Activated CD8-positive, alpha-beta memory T cell treated with anti-CD3 and anti-CD28 coated beads, Interleukin-2, amount 10 ng/mL, durations not matched to agents 7 days and 5 days (primary cell): ENCODE results near the gene IFNA14. TPM values are rescaled to one million over a fixed set of nuclear protein-coding genes. Genes with fewer than 3 reads are reported as not detected.
"Not testable (repeated sequence)": the region's sequence is repeated elsewhere in the genome, so short reads cannot be mapped to it uniquely, and the experiment has no call there.

Experiments used
- ATAC-seq: fragments of 150-1000 bp; cut with Tn5 transposase; one replicate; pipeline ENCODE4 v1.10.0; 2021; ENCODE audit warnings: moderate library complexity
- CTCF ChIA-PET: fragments of 350-600 bp; sonication (Branson Sonifier 250); formaldehyde crosslinking; loops from one replicate; lab custom pipeline; 2021; ENCODE audit warnings: antibody characterized with exemption; lab: Charles Lee
- DNase-seq: peaks from one replicate; pipeline ENCODE4 v3.0.0-alpha.2; 2020
- H3K27ac Mint-ChIP-seq: one replicate; pipeline ENCODE4 v1.8.0; 2021; ENCODE audit warnings: mild to moderate bottlenecking, mixed read lengths
- H3K27me3 Mint-ChIP-seq: one replicate; pipeline ENCODE4 v1.8.0; 2021; ENCODE audit warnings: mixed read lengths
- H3K36me3 Mint-ChIP-seq: one replicate; pipeline ENCODE4 v1.8.0; 2021; ENCODE audit warnings: mild to moderate bottlenecking, mixed read lengths
- H3K4me1 Mint-ChIP-seq: one replicate; pipeline ENCODE4 v1.8.0; 2021; ENCODE audit warnings: mixed read lengths
- H3K4me3 Mint-ChIP-seq: one replicate; pipeline ENCODE4 v1.8.0; 2021; ENCODE audit warnings: mild to moderate bottlenecking, moderate library complexity, mixed read lengths
- H3K9me3 Mint-ChIP-seq: one replicate; pipeline ENCODE4 v1.8.0; 2022; ENCODE audit warnings: low read depth, mixed read lengths
- total RNA-seq, 2 experiments: library from RNA; stranded (reverse); gene quantifications; one replicate each; pipeline ENCODE4 v1.2.3, GENCODE V29; 2021

IFNA14 gene
- total RNA-seq, 2 experiments from 2014 or later: not detected

DNA sequence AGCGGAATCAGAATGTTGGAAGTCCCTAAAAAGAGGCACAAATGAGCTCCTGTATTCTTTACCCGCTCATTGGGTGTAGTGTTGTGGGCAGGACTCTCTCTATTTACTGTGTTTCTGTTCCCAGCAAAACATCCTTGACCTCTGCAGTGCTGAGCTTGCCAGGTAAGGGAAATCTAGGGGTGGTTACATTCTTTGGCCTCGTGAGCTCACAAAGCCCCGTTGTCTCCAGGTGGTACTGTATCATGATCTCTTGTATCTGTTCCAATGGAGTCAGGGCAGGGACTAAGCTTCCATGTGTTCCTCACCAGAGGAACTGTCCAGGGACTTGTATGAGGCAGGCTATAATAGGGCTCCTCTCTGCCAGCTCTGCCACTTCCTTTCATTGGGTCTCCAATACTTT is 11.8 kb upstream of the IFNA14 start:
- Mint-ChIP-seq H3K4me1 (peaks cover 4% of the 10 kb centered on the region), H3K27ac (no peak overlapping the region), H3K36me3 (no peaks in the 10 kb centered on the region), H3K9me3 (no peaks in the 10 kb centered on the region), H3K4me3 (no peak overlapping the region), H3K27me3 (peaks cover 45% of the 10 kb centered on the region)
- ATAC-seq (no peak), DNase-seq (no peak)
- CTCF ChIA-PET: interaction anchor here (0.6 to 3.3 kb wide), 6 partner anchors 11 to 162 kb away, joined by 3 to 16 read pairs (median 7); partner anchors contain the start of gene IFNA14

DNA sequence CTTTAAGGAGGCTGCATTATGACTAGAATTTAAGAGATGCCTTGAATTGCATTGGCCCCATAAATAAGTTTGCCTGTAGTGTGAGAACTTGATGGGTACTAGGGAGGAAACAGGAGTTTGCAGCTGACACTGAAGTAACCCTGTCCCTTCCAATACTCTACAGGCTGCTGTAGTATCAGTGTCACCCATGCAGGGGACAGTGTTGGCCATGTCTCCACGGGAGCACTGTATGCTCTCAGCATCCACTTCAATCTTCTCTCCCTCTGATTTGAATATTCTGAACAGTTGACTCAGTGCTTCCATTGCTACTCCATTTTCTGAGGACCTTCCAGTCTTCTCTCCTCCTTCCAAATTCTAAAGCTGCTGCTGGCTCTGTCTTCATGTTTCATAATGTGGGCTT is 11.4 kb upstream of the IFNA14 start:
- CTCF ChIA-PET: interaction anchor here (0.6 to 3.3 kb wide), 5 partner anchors 11 to 102 kb away, joined by 3 to 16 read pairs (median 9); partner anchors contain the start of gene IFNA14
- H3K4me3 Mint-ChIP-seq: no peak overlapping the region
- H3K36me3 Mint-ChIP-seq: no peaks in the 10 kb centered on the region
- no peaks in the 10 kb centered on the region for H3K9me3 Mint-ChIP-seq
- no peak for ATAC-seq
- H3K4me1 Mint-ChIP-seq: peaks cover 4% of the 10 kb centered on the region
- H3K27me3 Mint-ChIP-seq: peaks cover 41% of the 10 kb centered on the region
- DNase-seq: no peak
- H3K27ac Mint-ChIP-seq: no peak overlapping the region

DNA sequence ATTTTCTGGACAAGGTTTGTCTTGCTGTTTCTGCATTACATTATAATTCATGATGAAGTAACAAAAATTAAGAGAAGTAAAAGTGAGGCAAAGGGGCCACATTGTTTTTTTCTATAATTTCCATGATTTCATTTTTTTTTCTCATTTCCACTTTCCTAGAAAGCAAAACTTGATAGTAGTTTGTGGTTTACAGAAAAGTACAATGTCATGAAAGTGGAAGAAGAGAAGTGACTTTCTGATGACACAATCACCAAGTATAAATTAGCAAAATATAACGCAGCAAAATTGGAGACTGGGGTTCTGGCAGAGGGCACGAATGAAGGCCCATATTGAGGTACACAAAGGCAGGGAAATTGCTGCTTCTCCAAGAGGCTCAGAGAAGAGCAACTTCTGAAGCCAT is 5.0 kb upstream of the IFNA14 start:
- CTCF ChIA-PET: no interaction called here
- Mint-ChIP-seq H3K4me1 (peaks cover 6% of the 10 kb centered on the region), H3K4me3 (no peak overlapping the region), H3K36me3 (no peaks in the 10 kb centered on the region), H3K27ac (no peak overlapping the region), H3K27me3 (peaks cover 40% of the 10 kb centered on the region), H3K9me3 (no peaks in the 10 kb centered on the region)
- DNase-seq (no peak), ATAC-seq (no peak)

DNA sequence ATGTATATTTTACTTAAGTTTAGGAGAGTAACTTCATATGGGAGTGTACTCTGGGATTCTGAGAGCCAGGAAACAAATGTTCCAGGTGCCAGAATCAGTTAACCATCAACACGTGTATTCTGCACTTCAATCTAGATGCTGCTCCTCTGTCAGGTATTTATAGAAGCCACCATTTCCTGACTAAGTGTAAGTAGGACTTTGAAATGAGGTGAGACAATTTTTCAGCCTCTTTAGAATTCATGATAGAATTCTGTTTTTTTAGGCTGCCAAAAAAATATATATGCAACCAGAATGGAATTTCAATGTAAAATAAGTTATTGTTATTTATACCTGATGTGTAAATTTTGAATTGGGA is 3.5 kb downstream of the IFNA14 start:
- not testable (repeated sequence) for H3K4me1 Mint-ChIP-seq, H3K27ac Mint-ChIP-seq, ATAC-seq, H3K9me3 Mint-ChIP-seq, H3K36me3 Mint-ChIP-seq, DNase-seq, H3K4me3 Mint-ChIP-seq
- CTCF ChIA-PET: interaction anchor here (0.7 to 2.1 kb wide), 20 partner anchors 16 to 554 kb away, joined by 3 to 16 read pairs (median 4); no protein-coding TSS in a partner anchor
- peaks cover 23% of the 10 kb centered on the region for H3K27me3 Mint-ChIP-seq

DNA sequence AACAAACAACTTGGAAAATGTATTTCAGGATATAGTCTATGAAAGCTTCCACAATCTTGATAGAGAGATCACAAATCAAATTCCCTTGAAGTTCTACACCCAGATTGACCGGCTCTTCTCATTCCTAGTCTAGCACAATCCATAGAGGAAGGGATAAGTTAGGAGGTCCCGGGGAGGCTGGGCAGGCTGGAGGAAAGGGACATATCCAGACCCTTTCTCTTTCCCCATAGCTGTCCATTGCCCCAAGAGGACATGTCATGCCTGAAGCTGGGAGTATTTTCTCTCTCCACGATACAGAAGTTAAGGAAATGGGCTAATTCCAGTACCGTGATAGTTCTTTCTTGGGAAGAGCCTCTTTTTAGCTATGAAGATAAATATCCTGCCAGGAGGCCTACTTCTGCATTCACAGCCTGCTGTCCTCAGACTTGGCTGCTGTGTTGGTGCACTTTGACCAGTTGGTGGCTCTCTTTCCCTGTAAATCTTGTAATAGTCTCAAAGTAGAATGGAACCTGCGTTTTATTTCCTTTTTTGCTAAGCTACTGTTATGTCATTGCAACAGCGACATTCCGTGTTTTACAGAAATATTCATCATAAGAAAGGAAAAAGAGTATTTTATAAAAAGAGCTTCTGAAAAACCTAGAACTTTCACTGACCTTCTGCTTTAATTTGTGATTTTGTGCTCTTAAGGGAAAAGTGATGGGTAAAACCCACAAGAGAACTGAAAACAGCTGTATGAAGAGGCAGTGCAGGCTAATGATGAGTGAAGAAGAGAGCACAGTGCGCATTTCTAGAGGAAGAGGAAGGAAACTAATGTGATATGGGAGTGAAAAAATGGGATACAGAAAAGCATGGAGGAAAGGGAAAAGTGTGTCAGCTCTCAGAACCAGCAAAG is 4.1 kb downstream of the IFNA14 start:
- DNase-seq (peak; percentile 51), ATAC-seq (peak; percentile 64)
- peaks cover 18% of the 10 kb centered on the region for H3K27me3 Mint-ChIP-seq
- not testable (repeated sequence) for H3K4me1 Mint-ChIP-seq, H3K27ac Mint-ChIP-seq, H3K9me3 Mint-ChIP-seq, H3K36me3 Mint-ChIP-seq
- CTCF ChIA-PET: interaction anchor here (0.7 to 2.1 kb wide), 22 partner anchors 17 to 555 kb away, joined by 3 to 16 read pairs (median 4); no protein-coding TSS in a partner anchor
- peak overlapping the region; percentile 3 for H3K4me3 Mint-ChIP-seq

DNA sequence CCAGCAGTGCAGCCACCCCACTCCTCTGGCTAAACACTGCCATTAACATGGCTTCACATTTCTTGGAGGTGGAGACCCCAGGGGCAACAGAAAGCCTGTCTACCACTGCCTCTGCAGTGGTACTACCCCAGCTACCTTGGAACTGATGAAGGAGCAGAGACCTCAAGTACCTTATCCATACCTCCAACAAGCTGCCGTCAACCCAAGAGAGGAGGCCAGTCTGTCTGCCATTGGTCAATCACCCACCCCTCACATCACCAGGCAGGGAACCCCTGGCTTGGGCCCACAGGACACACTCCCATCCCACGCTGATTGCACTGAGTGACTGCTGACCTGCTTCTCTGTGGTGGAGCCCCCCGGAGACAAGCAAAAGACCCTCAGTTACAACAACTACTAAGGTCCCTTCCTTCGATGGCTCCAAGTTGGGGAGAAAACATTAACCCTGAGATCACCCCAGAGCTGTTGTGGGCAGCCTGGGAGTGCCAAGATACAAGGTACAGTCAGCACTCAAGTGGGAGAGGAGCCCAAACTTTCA is 5.6 kb downstream of the IFNA14 start:
- DNase-seq: no peak
- no peak overlapping the region for H3K27ac Mint-ChIP-seq
- no peaks in the 10 kb centered on the region for H3K9me3 Mint-ChIP-seq
- no peak overlapping the region for H3K4me3 Mint-ChIP-seq
- H3K27me3 Mint-ChIP-seq: peaks cover 16% of the 10 kb centered on the region
- CTCF ChIA-PET: interaction anchor here (1.1 to 2.1 kb wide), 4 partner anchors 18 to 81 kb away, joined by 5 to 16 read pairs (median 6); no protein-coding TSS in a partner anchor
- H3K4me1 Mint-ChIP-seq: peaks cover 6% of the 10 kb centered on the region
- ATAC-seq: no peak
- H3K36me3 Mint-ChIP-seq: no peaks in the 10 kb centered on the region

DNA sequence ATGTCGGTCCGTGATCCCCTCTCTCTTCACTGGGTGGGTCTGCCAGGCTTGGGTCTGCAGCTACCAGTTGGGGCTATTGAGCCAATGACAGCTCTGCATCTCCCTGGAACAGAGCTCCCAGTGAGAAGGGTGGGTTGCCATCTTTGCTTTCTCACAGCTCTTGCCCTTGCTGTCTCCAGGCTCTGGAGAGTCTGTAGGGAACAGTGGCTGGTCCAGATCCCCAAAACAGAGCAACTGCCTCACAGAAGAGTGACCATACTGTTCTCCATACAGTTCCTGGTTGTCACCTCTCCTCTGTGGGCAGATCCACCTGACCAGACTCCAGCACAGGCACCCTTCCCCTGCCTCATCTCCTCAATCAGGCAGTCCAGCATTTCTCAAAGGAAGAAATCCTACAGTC is 6.5 kb downstream of the IFNA14 start:
- no peaks in the 10 kb centered on the region for H3K9me3 Mint-ChIP-seq
- CTCF ChIA-PET: no interaction called here
- peaks cover 6% of the 10 kb centered on the region for H3K4me1 Mint-ChIP-seq
- ATAC-seq (no peak), DNase-seq (no peak)
- no peaks in the 10 kb centered on the region for H3K36me3 Mint-ChIP-seq
- H3K27ac Mint-ChIP-seq: no peak overlapping the region
- H3K27me3 Mint-ChIP-seq: peaks cover 12% of the 10 kb centered on the region
- H3K4me3 Mint-ChIP-seq: no peak overlapping the region

DNA sequence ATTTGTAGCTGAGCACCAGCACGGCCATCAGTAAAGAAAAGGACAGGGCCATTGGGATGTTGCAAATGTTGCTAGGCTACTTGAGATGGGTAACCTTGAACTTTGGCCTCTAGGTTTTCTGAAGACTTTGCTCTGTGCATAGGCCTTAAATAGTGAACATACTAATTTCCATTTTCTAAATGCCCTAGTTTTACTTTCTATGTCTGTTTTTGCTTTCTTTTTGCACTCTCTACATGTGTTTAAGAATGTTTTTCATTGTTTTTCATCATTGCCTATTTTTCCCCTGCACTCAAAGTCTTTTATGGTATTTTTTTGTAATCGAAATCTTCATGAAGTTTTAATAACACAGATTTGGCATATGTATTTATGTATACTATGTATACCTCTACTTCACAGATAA is 11.7 kb downstream of the IFNA14 start, which contains the start of gene IFNA17:
TSS of gene IFNA17 (minus strand) at position 101 of the 400 bp plus-strand sequence. CDS start at position 52, 49 bp downstream.
- CTCF ChIA-PET: interaction anchor here (1.1 to 1.2 kb wide), 2 partner anchors 68 to 168 kb away, joined by 3 to 4 read pairs; no protein-coding TSS in a partner anchor
- ATAC-seq (no peak), DNase-seq (no peak)
- Mint-ChIP-seq H3K9me3 (no peaks in the 10 kb centered on the region), H3K4me1 (peaks cover 2% of the 10 kb centered on the region), H3K27ac (no peak within 1 kb of the TSS), H3K4me3 (no peak within 1 kb of the TSS), H3K27me3 (peaks cover 12% of the 10 kb centered on the region), H3K36me3 (no peaks in the 10 kb centered on the region)

DNA sequence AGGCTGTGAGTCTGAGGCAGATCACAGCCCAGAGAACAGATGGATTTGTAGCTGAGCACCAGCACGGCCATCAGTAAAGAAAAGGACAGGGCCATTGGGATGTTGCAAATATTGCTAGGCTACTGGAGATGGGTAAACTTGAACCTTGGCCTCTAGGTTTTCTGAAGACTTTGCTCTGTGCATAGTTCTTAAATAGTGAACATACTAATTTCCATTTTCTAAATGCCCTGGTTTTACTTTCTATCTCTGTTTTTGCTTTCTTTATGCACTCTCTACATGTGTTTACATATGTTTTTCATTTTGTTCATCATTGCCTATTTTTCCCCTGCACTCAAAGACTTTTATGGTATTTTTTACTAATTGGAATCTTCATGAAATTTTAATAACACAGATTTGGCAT is 22.6 kb downstream of the IFNA14 start, which contains the start of gene IFNA16:
TSS of gene IFNA16 (minus strand) at position 101 of the 400 bp plus-strand sequence. CDS start at position 95, 6 bp downstream.
- H3K36me3 Mint-ChIP-seq, CTCF ChIA-PET, DNase-seq, H3K4me1 Mint-ChIP-seq, ATAC-seq, H3K9me3 Mint-ChIP-seq, H3K4me3 Mint-ChIP-seq, H3K27ac Mint-ChIP-seq: not testable (repeated sequence)
- peaks cover 55% of the 10 kb centered on the region for H3K27me3 Mint-ChIP-seq

DNA sequence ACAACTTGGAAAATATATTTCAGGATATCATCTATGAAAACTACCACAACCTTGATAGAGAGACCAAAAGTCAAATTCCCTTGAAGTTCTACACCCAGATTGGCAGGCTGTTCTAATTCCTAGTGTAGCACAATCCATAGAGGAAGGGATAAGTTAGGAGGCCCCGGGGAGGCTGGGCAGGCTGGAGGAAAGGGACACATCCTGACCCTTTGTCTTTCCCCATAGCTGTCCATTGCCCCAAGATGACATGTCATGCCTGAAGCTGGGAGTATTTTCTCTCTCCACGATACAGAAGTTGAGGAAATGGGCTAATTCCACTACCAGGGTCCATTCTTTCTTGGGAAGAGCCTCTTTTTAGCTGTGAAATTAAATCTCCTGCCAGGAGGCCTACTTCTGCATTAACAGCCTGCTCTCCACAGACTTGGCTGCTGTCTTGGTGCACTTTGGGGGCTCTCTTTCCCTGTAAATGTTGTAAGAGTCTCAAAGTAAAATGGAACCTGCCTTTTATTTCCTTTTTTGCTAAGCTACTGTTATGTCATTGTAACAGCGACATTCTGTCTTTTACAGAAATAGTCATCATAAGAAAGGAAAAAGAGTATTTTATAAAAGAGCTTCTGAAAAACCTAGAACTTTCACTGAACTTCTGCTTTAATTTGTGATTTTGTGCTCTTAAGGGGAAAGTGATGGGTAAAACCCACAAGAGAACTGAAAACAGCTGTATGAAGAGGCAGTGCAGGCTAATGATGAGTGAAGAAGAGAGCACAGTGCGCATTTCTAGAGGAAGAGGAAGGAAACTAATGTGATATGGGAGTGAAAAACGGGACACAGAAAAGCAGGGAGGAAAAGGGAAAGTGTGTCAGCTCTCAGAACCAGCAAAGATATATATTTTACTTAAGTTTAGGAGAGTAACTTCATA is 26.1 kb downstream of the IFNA14 start:
- H3K4me3 Mint-ChIP-seq, H3K36me3 Mint-ChIP-seq, H3K27ac Mint-ChIP-seq, H3K4me1 Mint-ChIP-seq, H3K9me3 Mint-ChIP-seq, DNase-seq: not testable (repeated sequence)
- peaks cover 33% of the 10 kb centered on the region for H3K27me3 Mint-ChIP-seq
- CTCF ChIA-PET: interaction anchor here (1.0 to 2.6 kb wide), 6 partner anchors 17 to 182 kb away, joined by 3 to 12 read pairs (median 5); no protein-coding TSS in a partner anchor
- peak; percentile 42 for ATAC-seq

DNA sequence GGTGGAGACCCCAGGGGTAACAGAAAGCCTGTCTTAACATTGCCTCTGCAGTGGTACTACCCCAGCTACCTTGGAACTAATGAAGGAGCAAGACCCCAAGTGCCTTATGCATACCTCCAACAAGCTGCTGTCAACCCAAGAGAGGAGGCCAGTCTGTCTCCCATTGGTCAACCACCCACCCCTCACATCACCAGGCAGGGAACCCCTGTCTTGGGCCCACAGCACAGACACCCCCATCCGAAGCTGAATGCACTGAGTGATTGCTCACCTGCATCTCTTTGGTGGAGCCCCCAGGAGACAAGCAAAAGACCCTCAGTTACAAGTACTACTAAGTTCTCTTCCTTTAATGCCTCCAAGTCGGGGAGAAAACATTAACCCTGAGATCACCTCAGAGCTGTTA is 27.6 kb downstream of the IFNA14 start:
- DNase-seq, H3K4me3 Mint-ChIP-seq, H3K4me1 Mint-ChIP-seq, H3K27ac Mint-ChIP-seq, H3K36me3 Mint-ChIP-seq, H3K9me3 Mint-ChIP-seq, ATAC-seq: not testable (repeated sequence)
- peaks cover 22% of the 10 kb centered on the region for H3K27me3 Mint-ChIP-seq
- CTCF ChIA-PET: interaction anchor here (2.6 kb wide), 2 partner anchors 17 to 28 kb away, joined by 6 to 12 read pairs; no protein-coding TSS in a partner anchor

DNA sequence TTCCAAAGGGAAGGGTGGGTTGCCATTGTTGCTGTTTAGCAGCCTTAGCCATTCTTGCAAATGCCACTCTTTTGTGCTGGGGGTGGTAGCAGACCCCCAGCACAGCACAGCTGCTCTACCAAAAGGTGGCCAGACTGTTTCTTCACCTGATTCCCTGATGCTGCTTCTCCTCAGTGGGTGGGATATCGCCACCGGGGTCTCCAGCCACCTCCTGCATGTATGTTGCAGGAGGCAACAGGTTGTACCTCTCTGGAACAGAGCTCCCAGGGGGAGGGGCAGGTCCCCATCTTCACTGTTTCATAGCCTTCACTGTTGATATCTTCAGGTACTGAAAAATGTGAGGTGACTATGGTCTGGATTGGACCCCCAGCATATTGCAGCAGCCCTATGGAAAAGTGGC is 29.0 kb downstream of the IFNA14 start:
- DNase-seq, H3K4me3 Mint-ChIP-seq, CTCF ChIA-PET, H3K4me1 Mint-ChIP-seq, ATAC-seq, H3K36me3 Mint-ChIP-seq, H3K9me3 Mint-ChIP-seq, H3K27ac Mint-ChIP-seq: not testable (repeated sequence)
- peaks cover 21% of the 10 kb centered on the region for H3K27me3 Mint-ChIP-seq
